ENCODE measurements around the gene ACSF2.
"Not testable (repeated sequence)": the region's sequence is repeated elsewhere in the genome, so short reads cannot be mapped to it uniquely, and the experiment has no call there.

The ACSF2 gene

GRCh38 chr17:50465635-50466034 lies 39.6 kb downstream of the ACSF2 start:
- no peak for DNase-seq

- DNase-seq = no peak
Measured at GRCh38 chr17:50466371-50467113, 40.5 kb downstream of the ACSF2 start.

- no peak for DNase-seq
Measured at GRCh38 chr17:50467114-50467854, 41.3 kb downstream of the ACSF2 start.

DNA sequence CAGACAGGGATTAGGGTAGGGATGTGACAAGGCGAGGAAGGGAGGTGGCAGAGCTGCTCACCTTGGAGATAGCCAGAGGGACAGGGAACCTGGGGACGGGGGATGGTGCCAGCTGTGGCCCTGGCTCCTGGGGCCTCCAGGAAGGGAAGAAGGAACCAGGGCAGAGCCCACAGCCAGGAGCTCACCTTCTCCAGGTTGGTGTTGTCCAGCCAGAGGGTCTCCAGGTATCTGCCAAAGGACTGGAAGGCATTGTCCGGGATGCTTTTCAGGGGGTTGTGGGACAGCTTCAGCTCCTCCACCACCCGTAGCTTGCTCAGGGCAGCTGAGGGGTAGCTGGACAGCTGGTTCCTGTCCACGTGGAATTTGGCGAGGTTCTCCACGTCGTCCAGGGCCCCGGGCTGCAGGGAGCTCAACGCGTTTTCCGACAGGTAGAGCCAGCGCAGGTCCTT lies 41.9 kb downstream of the ACSF2 start:
- no peak for DNase-seq

- DNase-seq = peak; percentile 54
Measured at GRCh38 chr17:50468304-50469207, 42.5 kb downstream of the ACSF2 start, which contains the start of gene CHAD. Gene CHAD (minus strand): TSS chr17:50468880. CDS start chr17:50468813, 67 bp downstream.

DNA sequence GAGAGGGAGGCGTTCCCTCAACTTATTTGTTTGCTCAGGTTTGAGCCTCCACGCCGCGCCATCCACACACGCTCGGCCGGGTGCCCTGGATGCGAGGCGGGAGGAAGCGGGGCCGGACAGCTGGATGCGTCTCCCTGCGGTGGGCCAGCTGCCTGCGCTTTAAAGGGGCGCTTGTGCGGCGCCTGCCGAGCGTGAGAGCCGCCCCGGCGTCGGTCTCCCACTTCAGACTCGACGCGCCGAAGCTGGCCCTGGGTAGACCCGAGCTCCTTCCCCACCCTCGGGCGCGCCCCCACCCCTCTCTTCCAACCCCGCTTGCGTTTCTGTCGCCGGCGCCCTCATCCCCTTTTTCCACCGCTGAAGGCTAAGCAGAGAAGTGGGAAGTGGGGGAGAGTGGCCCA lies 43.2 kb downstream of the ACSF2 start:
- peak; percentile 45 for DNase-seq

DNA sequence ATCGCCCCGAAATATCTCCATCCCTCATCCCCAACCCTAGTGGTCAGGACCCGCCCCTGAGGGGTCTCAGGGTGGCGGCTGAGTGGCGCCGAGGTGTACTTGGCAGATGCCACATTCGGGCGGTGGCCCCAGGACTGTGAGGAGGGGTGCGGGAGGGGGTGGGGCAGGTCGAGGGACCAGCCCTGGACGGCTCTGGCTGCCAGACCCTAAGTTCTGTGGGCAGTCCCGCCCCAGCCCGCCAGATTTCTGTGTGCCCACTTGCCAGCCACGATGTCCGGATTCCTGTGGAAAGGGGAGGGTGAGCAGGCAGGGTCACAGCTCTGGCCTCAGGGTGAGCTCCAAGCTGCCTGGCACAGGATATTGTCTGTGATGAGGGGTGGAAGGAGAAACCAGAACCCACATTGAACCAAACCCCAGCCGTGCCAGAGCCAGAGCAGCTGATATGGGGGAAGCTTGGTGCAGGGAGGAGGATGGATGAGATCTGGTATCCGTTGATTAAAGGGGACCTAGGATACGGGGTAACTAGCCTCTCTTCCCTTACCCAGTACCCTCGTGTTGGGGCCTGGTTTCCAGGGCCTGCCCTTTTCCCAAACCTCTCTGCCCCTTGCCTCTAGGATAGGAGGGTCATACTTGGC lies 43.8 kb downstream of the ACSF2 start:
- DNase-seq = no peak

DNA sequence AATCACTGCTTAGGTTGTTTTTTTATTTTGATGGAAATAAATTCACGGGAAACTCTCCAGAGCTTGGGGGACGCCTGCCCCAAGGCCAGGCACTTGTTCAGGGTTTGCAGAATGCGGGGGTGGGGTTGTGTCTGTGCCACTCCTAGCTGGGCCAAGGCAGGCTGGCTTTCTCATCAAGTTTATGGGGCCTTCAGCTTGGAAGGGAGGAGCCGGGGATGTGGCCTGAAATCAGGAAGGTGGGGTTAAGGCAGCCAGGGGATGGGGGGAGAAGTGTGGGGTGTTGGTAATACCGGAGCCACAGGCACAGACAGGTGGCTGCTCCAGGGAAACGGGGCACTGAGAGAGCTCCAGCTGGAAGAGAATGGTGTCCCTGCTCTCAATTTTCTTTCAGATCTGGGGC lies 44.4 kb downstream of the ACSF2 start:
- DNase-seq = no peak

- no peak for DNase-seq
Measured at GRCh38 chr17:50471009-50471905, 45.2 kb downstream of the ACSF2 start.

DNA sequence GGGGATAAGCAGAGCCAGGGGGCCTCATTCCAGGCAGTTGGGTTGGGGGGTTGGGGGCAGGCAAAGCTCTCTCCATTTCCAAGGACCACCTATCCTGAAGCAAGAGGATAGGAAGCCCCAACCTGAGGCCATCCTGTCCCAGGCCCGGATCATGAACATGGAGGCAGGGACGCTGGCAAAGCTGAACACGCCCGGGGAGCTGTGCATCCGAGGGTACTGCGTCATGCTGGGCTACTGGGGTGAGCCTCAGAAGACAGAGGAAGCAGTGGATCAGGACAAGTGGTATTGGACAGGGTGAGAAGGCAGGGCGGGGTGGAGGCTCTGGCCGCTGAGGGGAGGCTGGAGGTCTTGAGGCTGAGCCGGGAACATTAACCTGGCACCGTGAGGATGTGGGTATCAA lies 46.3 kb downstream of the ACSF2 start:
- no peak for DNase-seq

GRCh38 chr17:50472761-50473161 lies 46.7 kb downstream of the ACSF2 start:
- not testable (repeated sequence) for DNase-seq

- DNase-seq = no peak
Measured at GRCh38 chr17:50473901-50474300, 47.9 kb downstream of the ACSF2 start.

DNA sequence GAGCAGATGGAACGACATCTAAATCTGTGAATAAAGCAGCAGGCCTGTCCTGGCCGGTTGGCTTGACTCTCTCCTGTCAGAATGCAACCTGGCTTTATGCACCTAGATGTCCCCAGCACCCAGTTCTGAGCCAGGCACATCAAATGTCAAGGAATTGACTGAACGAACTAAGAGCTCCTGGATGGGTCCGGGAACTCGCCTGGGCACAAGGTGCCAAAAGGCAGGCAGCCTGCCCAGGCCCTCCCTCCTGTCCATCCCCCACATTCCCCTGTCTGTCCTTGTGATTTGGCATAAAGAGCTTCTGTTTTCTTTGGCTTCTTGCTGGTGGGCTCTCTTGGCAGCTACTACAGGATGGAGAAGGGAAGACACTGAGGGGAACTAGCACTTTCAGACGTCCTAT lies 48.5 kb downstream of the ACSF2 start:
- DNase-seq = no peak

DNA sequence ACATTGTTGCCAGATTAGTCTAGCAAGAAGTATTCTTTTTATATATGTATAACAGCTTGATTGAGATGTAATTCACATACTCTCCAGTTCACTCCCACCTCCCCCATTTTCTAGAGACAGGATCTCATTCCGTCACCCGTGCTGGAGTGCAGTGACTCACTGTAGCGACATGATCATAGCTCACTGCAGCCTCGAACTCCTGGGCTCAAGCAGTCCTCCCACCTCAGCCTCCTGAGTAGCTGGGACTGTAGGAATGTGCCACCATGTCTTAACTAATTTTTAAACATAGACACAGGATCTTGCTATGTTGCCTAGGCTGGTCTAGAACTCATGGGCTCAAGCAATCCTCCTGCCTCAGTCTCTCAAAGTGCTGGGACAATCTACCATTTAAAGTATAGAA lies 49.3 kb downstream of the ACSF2 start:
- no peak for DNase-seq

GRCh38 chr17:50475775-50476544 lies 49.9 kb downstream of the ACSF2 start:
- DNase-seq = not testable (repeated sequence)

- no peak for DNase-seq
Measured at GRCh38 chr17:50476545-50477315, 50.7 kb downstream of the ACSF2 start.

DNA sequence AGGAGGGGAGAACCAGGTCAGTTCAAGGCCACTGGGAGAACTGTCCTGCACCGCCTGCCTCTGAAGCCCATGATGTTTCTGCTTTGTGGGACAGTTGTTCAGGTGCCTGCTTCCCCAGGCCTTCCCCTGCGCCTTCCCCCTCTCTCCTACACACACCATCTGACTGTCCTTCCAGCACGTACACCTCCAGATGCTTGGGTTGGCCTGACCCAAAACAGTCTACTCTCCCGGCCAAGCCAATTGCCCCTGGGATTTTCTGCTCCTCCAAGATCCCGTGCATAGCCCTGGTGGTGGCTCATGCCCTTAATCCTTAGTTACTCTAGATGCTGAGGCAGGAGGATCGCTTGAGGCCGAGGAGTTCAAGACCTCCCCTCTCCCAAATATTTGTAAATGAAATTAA lies 52.0 kb downstream of the ACSF2 start:
- no peak for DNase-seq

DNA sequence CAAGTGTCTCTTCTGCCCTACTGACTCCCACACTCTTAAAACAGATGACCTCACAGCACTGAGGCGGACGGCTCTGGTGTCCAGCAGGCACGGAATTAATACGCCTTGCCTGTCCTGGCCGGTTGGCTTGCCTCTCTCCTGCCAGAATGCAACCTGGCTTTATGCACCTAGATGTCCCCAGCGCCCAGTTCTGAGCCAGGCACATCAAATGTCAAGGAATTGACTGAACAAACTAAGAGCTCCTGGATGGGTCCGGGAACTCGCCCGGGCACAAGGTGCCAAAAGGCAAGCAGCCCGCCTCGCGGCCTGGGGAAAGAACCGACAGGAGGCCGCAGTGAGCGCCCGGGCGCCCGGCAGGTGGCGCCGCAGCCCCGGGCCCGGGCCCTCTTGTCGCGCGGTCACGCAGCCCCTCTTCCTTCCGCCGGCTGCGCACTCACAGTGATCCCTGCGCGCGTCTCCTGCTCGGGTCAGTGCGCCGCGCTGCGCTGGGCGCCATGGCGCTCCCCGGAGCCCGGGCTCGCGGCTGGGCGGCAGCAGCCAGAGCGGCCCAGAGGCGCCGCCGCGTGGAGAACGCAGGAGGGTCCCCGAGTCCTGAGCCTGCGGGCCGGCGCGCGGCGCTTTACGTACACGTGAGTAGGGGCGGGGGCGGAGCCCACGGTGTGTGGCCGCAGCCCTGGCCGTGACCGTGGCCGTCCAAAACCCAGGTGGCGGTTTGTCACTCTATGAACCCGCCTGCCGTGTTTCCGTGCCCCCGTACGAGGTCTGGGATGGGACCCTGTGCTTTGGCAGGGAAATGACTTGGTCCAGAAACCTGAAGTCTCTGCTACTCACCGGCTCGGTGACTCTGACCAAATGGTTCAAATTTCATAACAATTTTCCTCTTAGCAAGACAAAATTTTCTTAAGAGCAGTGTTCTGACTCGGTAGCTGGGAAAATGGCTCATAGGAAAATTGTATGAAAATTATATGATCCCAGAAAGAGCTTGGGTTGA lies 52.7 kb downstream of the ACSF2 start, which contains the start of gene RSAD1:
RSAD1 (plus strand) TSS at position 470 of the 991 bp plus-strand sequence; CDS start at position 495, 25 bp downstream.
- peak; percentile 94 for DNase-seq

All from eye (tissue), 1 donor.